ENCODE results near the gene OR7E24.
"Not testable (repeated sequence)": the region's sequence is repeated elsewhere in the genome, so short reads cannot be mapped to it uniquely, and the experiment has no call there.

Gene OR7E24

DNA sequence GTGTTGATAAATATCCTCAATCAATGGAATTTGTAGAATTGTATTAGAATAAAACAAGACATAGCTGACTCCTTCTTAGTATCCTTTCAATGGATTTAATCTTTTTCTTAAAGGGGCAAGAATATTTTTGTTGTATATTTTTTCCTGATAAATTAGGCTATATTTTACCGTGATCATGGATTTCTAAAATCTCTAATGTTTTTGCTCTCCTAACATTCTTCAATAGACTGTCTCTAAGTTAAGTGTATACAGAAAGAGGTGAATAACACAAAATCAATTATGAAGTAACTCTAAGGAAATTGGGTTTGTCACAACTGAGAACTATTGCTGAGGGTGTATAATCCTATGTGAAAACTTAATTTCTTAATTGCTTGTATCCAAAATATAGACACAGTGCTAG lies at the start of gene OR7E24:
Gene OR7E24 (plus strand): TSS at position 301 of the 400 bp plus-strand sequence. CDS start 114 bp downstream, outside the sequence.
- DNase-seq: no peak

DNA sequence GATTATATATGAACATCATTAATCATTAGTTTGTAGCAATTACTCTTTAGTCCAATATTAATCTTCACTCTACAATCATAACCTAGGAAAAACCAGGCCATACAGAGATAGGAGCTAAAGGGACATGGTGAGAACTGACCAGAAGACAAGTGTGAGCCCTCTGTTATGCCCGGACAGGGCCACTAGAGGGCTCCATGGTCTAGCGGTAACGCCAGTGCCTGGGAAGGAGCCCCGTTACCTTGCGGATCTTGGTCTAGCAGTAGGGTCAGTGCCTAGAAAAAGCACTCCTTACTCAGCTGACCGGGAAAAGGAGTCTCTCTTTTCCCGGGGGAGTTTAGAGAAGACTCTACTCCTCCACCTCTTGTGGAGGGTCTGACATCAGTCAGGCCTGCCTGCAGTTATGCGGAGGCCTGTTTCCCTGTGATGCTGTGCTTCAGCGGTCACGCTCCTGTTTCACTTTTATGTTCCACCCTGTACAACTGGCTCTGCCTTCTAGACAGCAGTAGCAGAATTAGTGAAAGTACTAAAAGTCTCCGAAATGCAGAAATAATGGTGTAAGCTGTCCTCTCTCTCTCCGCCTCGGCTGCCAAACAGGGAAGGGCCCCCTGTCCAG lies 45.1 kb upstream of the OR7E24 start:
- DNase-seq: peak; percentile 17 to 45 (median 38)

DNA sequence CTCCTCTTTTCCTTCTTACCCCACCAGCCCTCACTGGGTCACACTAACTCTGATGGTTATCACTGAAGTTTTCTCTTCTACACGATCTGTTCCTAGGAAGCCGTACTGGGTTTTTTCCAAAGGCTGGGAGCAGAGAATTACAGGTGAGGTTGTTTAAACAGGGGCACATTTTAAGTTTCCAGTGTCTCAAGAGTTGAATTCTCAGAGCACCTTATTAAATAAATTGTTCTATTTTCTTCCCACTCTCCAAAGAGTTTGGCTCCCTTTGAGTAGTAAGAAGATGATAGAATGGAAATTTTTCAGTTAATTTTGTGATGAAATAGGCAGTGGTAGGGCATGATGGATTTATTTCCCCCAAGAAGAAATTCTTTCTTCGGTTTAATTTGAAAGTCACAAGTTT lies 31.2 kb upstream of the OR7E24 start, which contains the start of gene OR7D4:
Gene OR7D4 (minus strand): TSS at position 101 of the 400 bp plus-strand sequence. CDS start 4,752 bp downstream, outside the sequence.
- DNase-seq: no peak

DNA sequence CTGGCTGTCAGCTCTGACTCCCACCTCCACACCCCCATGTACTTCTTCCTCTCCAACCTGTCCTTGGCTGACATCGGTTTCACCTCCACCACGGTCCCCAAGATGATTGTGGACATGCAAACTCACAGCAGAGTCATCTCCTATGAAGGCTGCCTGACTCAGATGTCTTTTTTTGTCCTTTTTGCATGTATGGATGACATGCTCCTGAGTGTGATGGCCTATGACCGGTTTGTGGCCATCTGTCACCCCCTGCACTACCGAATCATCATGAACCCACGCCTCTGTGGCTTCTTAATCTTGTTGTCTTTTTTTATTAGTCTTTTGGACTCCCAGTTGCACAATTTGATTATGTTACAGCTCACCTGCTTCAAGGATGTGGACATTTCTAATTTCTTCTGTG lies 506 bp downstream of the OR7E24 start:
- DNase-seq: no peak

DNA sequence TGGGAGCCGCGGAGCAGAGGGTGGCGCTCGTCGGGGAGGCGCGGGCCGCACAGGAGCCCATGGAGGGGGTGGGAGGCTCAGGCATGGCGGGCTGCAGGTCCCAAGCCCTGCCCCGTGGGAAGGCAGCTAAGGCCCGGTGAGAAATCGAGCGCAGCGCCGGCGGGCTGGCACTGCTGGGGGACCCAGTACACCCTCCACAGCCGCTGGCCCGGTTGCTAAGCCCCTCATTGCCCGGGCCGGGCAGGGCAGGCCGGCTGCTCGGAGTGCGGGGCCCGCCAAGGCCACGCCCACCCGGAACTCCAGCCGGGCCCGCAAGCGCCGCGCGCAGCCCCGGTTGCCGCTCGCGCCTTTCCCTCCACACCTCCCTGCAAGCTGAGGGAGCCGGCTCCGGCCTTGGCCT lies 32.8 kb downstream of the OR7E24 start:
- not testable (repeated sequence) for DNase-seq

DNA sequence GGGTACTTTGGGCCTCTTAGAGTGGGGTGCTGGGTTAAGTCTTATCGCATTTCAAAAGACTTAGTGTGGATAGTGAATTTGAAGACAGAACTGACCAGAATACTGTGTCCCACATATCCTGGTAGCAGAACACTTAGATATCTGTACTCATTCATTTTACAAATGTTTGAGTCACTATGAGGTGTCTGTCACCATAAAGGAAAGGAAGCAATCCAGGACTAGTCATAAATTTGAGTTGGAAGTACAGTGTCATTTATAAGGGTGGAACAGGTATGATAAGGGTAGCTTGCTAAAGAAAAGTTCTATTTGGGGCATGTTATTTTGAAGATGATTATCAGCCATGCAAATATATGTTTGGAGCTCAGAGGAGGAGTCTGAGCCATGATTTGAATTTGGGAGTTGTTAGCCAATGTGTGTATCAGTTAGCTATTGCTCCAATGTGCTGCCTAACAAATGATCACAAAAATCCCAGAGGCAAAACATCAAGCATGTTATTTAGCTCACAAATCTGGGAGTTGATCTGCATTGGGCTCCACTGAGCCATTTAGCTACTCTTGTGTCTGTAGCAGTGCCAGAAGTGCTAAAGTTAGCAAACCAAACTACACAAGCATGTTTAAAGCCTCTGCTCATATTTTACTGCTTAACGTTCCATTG lies 38.6 kb downstream of the OR7E24 start:
- DNase-seq: no peak

DNA sequence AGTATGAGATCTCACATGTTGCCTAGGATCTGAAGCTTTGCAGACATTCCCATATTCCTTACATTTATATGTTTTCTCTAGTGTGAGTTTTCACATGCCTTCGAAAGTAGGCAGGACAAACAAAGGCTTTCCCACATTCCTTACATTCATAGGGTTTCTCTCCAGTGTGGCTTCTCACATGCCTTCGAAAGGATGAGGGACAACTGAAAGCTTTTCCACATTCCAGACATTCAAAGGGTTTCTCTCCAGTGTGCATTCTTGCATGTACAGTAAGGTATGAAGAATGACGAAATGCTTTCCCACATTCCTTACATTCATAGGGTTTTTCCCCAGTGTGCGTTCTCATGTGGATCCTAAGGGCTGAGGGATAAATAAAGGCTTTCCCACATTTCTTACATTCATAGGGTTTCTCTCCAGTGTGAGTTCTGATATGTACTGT lies 44.7 kb downstream of the OR7E24 start:
- DNase-seq: no peak

- DNase-seq: no peak
Observed at GRCh38 chr19:9296336-9296735, 45.6 kb downstream of the OR7E24 start.

Measured in activated CD4-positive, CD25-positive, alpha-beta regulatory T cell (primary cell).